ENCODE results near the gene GNG8.

- TF ChIP-seq POLR2A (IDR thresholded peaks at IDR 0.05), result no peak
- TF ChIP-seq CTCF (IDR thresholded peaks at IDR 0.05), result peak; percentile 86 to 91 (median 89)
- TF ChIP-seq POLR2AphosphoS5 (IDR thresholded peaks at IDR 0.05), result no peak
- TF ChIP-seq EP300 (IDR thresholded peaks at IDR 0.05; ENCODE audit: low read depth), result no peak
Measured at GRCh38 chr19:46614114-46614722, 21.8 kb downstream of the GNG8 start.
